ENCODE data around the gene BOC. TPM values are rescaled to one million over a fixed set of nuclear protein-coding genes. Genes with fewer than 3 reads are reported as not detected.

The BOC gene
- total RNA-seq, 2 donors from 2014 or later, result 23.4 to 33.4 TPM

DNA sequence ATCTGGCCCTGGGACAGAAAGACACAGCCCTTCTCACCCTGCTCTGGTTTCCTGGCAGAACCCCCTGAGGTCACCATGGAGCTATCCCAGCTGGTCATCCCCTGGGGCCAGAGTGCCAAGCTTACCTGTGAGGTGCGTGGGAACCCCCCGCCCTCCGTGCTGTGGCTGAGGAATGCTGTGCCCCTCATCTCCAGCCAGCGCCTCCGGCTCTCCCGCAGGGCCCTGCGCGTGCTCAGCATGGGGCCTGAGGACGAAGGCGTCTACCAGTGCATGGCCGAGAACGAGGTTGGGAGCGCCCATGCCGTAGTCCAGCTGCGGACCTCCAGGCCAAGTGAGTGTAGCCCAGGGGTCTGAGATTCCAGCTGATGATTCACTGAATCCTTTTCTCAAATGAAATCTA, 61.7 kb downstream of the BOC start:
- no peak overlapping the region for H3K27ac ChIP-seq
- no peaks in the 10 kb centered on the region for H3K36me3 ChIP-seq

DNA sequence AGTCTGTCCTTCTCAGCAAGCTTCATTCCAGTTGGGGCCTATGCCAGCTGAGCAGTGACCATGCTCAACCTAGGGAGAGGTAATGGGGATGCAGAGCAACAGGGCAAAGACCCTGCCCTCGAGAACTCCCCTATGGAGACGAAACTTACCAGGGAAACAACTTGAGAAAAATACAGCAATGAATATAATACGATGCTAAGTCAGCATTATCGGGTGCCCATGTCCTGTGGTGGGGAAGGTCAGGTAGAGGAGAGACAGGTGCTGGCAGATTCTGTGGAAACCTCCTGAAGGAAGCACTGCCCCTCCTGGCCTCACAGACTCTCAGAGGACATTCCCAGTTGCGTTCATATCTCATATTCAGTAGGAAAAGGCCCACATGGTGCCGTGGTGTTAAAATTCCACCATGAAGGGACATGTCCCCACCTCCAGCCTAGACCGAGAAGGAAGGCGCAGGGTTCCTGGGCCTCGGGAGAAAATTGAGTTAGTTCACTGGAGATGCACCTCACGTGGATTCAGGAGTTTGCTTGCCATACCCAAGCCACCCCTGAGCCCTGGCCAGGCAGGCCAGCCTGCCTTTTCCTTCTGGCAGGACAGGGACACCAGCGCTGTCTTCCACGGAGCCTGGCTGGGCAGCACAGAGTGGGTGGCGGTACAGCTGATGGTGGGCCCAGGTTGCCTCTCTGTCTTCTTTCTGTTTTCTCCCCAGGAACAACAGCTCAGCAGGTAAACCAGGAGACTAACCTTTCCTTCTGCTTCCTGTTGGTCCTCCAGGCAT, 62.4 kb downstream of the BOC start:
- H3K9me3 ChIP-seq, result no peaks in the 10 kb centered on the region
- H3K27me3 ChIP-seq (replicated peaks; ENCODE audit: insufficient read depth), result no peaks in the 10 kb centered on the region
- TF ChIP-seq, protein P1, sequence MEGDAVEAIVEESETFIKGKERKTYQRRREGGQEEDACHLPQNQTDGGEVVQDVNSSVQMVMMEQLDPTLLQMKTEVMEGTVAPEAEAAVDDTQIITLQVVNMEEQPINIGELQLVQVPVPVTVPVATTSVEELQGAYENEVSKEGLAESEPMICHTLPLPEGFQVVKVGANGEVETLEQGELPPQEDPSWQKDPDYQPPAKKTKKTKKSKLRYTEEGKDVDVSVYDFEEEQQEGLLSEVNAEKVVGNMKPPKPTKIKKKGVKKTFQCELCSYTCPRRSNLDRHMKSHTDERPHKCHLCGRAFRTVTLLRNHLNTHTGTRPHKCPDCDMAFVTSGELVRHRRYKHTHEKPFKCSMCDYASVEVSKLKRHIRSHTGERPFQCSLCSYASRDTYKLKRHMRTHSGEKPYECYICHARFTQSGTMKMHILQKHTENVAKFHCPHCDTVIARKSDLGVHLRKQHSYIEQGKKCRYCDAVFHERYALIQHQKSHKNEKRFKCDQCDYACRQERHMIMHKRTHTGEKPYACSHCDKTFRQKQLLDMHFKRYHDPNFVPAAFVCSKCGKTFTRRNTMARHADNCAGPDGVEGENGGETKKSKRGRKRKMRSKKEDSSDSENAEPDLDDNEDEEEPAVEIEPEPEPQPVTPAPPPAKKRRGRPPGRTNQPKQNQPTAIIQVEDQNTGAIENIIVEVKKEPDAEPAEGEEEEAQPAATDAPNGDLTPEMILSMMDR (IDR thresholded peaks at IDR 0.05), result no peak
- no peak for DNase-seq (ENCODE audit: low spot score)
- ATAC-seq (ENCODE audit: insufficient number of reproducible peaks, low FRiP score, low read depth), result no peak
- no peak overlapping the region for H3K4me3 ChIP-seq
- H3K36me3 ChIP-seq, result no peaks in the 10 kb centered on the region
- H3K27ac ChIP-seq, result no peak overlapping the region
- H3K4me1 ChIP-seq (ENCODE audit: control insufficient read depth in 1 of 2, low read depth in 2 of 2), result peaks cover 7 to 24% of the 10 kb centered on the region in 2 donors

More for the DNA sequence above, 61.7 kb downstream of the BOC start:
- peaks cover 7 to 24% of the 10 kb centered on the region in 2 donors for H3K4me1 ChIP-seq (ENCODE audit: control insufficient read depth in 1 of 2, low read depth in 2 of 2)
- H3K27me3 ChIP-seq (replicated peaks; ENCODE audit: insufficient read depth), result no peaks in the 10 kb centered on the region
- DNase-seq (ENCODE audit: low spot score) (no peak), ATAC-seq (ENCODE audit: insufficient number of reproducible peaks, low FRiP score, low read depth) (no peak)
- TF ChIP-seq, protein P1 (IDR thresholded peaks at IDR 0.05), result no peak
- no peaks in the 10 kb centered on the region for H3K9me3 ChIP-seq
- no peak overlapping the region for H3K4me3 ChIP-seq

DNA sequence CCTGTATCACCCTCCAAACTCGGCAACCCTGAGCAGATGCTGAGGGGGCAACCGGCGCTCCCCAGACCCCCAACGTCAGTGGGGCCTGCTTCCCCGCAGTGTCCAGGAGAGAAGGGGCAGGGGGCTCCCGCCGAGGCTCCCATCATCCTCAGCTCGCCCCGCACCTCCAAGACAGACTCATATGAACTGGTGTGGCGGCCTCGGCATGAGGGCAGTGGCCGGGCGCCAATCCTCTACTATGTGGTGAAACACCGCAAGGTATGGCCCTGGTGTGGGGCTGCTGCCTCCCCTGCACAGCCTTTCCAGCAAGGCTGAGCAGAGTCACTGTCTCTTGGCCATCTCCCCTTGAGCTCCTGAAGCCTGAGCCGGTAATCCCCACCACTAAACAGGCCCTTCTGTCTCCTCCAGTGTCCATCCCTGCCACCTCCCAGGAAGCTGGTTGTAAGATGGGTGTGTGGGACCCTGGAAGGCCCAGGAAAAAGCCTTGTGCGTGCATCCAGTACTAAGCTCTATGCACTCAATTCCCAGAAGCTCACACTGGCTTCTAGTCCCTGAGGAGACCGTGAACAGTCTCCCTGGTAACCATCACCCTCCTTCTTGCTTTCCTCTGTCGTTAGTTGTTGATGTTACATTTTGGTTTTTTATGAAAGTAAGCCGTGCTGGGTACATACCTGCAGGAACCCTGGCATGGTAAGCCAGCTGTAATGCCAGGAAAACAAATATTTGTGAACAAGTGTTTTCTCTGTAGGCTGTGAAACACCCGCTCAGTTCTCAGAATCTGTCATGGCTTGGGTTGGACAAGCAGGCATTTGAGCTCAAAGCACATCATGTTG, 63.3 kb downstream of the BOC start:
- DNase-seq (ENCODE audit: low spot score) (no peak), ATAC-seq (ENCODE audit: insufficient number of reproducible peaks, low FRiP score, low read depth) (no peak)
- Histone ChIP-seq H3K9me3 (no peaks in the 10 kb centered on the region), H3K36me3 (no peaks in the 10 kb centered on the region), H3K27ac (peak overlapping the region; percentile 80 to 87), H3K4me1 (ENCODE audit: control insufficient read depth in 1 of 2, low read depth in 2 of 2) (peaks cover 7 to 24% of the 10 kb centered on the region in 2 donors), H3K27me3 (replicated peaks; ENCODE audit: insufficient read depth) (no peaks in the 10 kb centered on the region), H3K4me3 (no peak overlapping the region)
- TF ChIP-seq, protein P1 (IDR thresholded peaks at IDR 0.05), result no peak

DNA sequence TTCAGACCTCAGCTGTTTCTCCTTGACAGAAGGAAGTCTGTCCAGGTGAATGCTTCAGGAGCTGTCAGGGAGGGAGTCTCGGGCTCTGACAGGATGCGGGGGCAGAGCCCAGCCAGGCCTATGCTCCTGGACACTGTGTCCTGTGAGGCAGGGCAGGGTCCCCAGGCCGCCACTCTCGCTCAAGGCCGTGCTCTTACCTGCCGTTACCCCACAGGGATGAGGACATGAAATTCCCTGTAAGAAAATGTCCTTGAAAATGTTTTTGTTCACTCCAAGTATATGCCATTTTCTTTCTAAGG, 63.9 kb downstream of the BOC start:
- no peak for ATAC-seq (ENCODE audit: insufficient number of reproducible peaks, low FRiP score, low read depth)
- TF ChIP-seq, protein P1 (IDR thresholded peaks at IDR 0.05), result no peak
- H3K4me3 ChIP-seq, result no peak overlapping the region
- DNase-seq (ENCODE audit: low spot score), result no peak
- no peaks in the 10 kb centered on the region for H3K36me3 ChIP-seq
- H3K27ac ChIP-seq, result peak overlapping the region; percentile 80 to 87
- H3K4me1 ChIP-seq (ENCODE audit: control insufficient read depth in 1 of 2, low read depth in 2 of 2), result peaks cover 7 to 24% of the 10 kb centered on the region in 2 donors
- H3K27me3 ChIP-seq (replicated peaks; ENCODE audit: insufficient read depth), result no peaks in the 10 kb centered on the region
- H3K9me3 ChIP-seq, result no peaks in the 10 kb centered on the region

DNA sequence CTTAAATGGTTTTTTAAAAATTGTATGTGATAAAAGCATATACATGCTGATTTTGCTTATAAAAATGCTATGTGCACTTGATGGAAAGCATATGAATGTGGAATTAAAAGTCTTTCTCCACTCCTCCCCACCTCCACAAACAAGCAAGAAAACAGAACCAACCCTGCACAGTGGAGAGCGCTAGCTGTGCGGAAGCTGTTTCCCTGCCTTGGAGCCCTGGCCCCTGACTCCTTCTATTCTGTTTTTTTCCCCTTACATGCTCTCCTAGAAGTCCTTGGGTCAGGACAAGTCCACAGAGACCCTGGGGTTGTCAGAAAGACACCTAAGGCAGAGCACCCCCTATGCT, 64.2 kb downstream of the BOC start:
- Histone ChIP-seq H3K27ac (peak overlapping the region; percentile 80 to 87), H3K4me3 (peak overlapping the region; percentile 67), H3K36me3 (no peaks in the 10 kb centered on the region), H3K4me1 (ENCODE audit: control insufficient read depth in 1 of 2, low read depth in 2 of 2) (peaks cover 7 to 24% of the 10 kb centered on the region in 2 donors), H3K27me3 (replicated peaks; ENCODE audit: insufficient read depth) (no peaks in the 10 kb centered on the region), H3K9me3 (no peaks in the 10 kb centered on the region)
- DNase-seq (ENCODE audit: low spot score) (no peak), ATAC-seq (ENCODE audit: insufficient number of reproducible peaks, low FRiP score, low read depth) (no peak)
- TF ChIP-seq, protein P1 (IDR thresholded peaks at IDR 0.05), result no peak

Measured in thoracic aorta (tissue), 2 donors.